CD14-positive monocyte (primary cell): ENCODE data around the gene RNU6-9. TPM values are rescaled to one million over a fixed set of nuclear protein-coding genes. Genes with fewer than 3 reads are reported as not detected.

ENCODE experiments used
- DNase-seq, 3 donors: peaks; one replicate each; pipeline ENCODE4 v3.0.0-alpha.2; 2011 to 2022
- H2AFZ ChIP-seq: 2 replicates; pipeline ENCODE4 v1.6.0; 2012; ENCODE audit warnings: mild to moderate bottlenecking, low read depth, low read length, inconsistent platforms; ENCODE audit not compliant: insufficient read depth, poor library complexity, severe bottlenecking
- H3K27ac ChIP-seq, 2 donors: 1 replicate in 1 of 2; 2 replicates in 1 of 2; pipeline ENCODE4 v1.5.1; 2012 to 2013; ENCODE audit warnings: low read length in 2 of 2, control low read depth in 1 of 2, inconsistent platforms in 1 of 2, low read depth in 1 of 2, mild to moderate bottlenecking in 1 of 2
- H3K27me3 ChIP-seq, 2 donors: one replicate each; pipeline versions ENCODE4 v1.6.0 to v1.6.1; 2011 to 2013; ENCODE audit warnings: low read length in 2 of 2; ENCODE audit not compliant: control insufficient read depth in 2 of 2, insufficient read depth in 2 of 2
- H3K36me3 ChIP-seq, 2 donors: replicated peaks in 1 of 2; 1 replicate in 1 of 2; 2 replicates in 1 of 2; pipeline versions ENCODE4 v1.5.1 to v1.6.1; 2012 to 2013; ENCODE audit warnings: low read length in 2 of 2, control low read depth in 1 of 2, inconsistent platforms in 1 of 2, mild to moderate bottlenecking in 1 of 2; ENCODE audit not compliant: insufficient read depth in 2 of 2, control insufficient read depth in 1 of 2
- H3K4me1 ChIP-seq, 2 donors: 1 replicate in 1 of 2; 2 replicates in 1 of 2; pipeline versions ENCODE4 v1.5.1 to v1.6.1; 2012 to 2013; ENCODE audit warnings: low read length in 2 of 2, control low read depth in 1 of 2, inconsistent platforms in 1 of 2, mild to moderate bottlenecking in 1 of 2, moderate library complexity in 1 of 2; ENCODE audit not compliant: insufficient read depth in 2 of 2, control insufficient read depth in 1 of 2
- H3K4me2 ChIP-seq: replicated peaks from 2 replicates; pipeline ENCODE3; 2012; ENCODE audit warnings: low read length, moderate library complexity, mild to moderate bottlenecking; ENCODE audit not compliant: poor library complexity, severe bottlenecking; ENCODE audit errors: extremely low read depth
- H3K4me3 ChIP-seq, 3 experiments: fragments of 200-600 bp in 1 of 3; sonication (generic) in 1 of 3; replicated peaks in 1 of 3; 1 replicate in 2 of 3; 2 replicates in 1 of 3; pipeline ENCODE4 v1.5.1; 2011 to 2013; ENCODE audit warnings: low read length in 3 of 3, mild to moderate bottlenecking in 3 of 3, control low read depth in 2 of 3, low read depth in 2 of 3, inconsistent platforms in 1 of 3, moderate library complexity in 1 of 3
- H3K79me2 ChIP-seq: 2 replicates; pipeline ENCODE4 v1.6.0; 2012; ENCODE audit warnings: mild to moderate bottlenecking, control low read depth, inconsistent platforms, low read length, moderate library complexity; ENCODE audit not compliant: insufficient read depth
- H3K9ac ChIP-seq: 2 replicates; pipeline ENCODE4 v1.6.0; 2017; ENCODE audit warnings: low read length, mild to moderate bottlenecking; ENCODE audit not compliant: insufficient read depth, poor library complexity, severe bottlenecking
- H3K9me3 ChIP-seq, 2 donors: replicated peaks in 1 of 2; 1 replicate in 1 of 2; 2 replicates in 1 of 2; pipeline versions ENCODE4 v1.5.1 to v1.6.1; 2012 to 2013; ENCODE audit warnings: low read length in 2 of 2, control low read depth in 1 of 2; ENCODE audit not compliant: control insufficient read depth in 1 of 2, insufficient read depth in 1 of 2
- H4K20me1 ChIP-seq: 2 replicates; pipeline ENCODE4 v1.6.0; 2012; ENCODE audit warnings: mild to moderate bottlenecking, low read length, control low read depth, moderate library complexity; ENCODE audit not compliant: insufficient read depth
- H3K27ac Mint-ChIP-seq, 7 donors: one replicate each; pipeline ENCODE4 v1.8.0; 2020; ENCODE audit warnings: mild to moderate bottlenecking in 7 of 7, mixed read lengths in 7 of 7, moderate library complexity in 6 of 7, inconsistent platforms in 2 of 7
- H3K27me3 Mint-ChIP-seq, 3 donors: one replicate each; pipeline ENCODE4 v1.8.0; 2021 to 2022; ENCODE audit warnings: low read depth in 3 of 3, mild to moderate bottlenecking in 3 of 3, mixed read lengths in 3 of 3, moderate library complexity in 3 of 3, inconsistent platforms in 1 of 3
- H3K36me3 Mint-ChIP-seq, 2 donors: one replicate each; pipeline ENCODE4 v1.8.0; 2020; ENCODE audit warnings: mixed read lengths in 2 of 2, inconsistent platforms in 1 of 2, mild to moderate bottlenecking in 1 of 2
- H3K4me1 Mint-ChIP-seq: one replicate; pipeline ENCODE4 v1.8.0; 2020; ENCODE audit warnings: mild to moderate bottlenecking, mixed read lengths
- H3K4me3 Mint-ChIP-seq, 2 donors: one replicate each; pipeline ENCODE4 v1.8.0; 2020; ENCODE audit warnings: mild to moderate bottlenecking in 2 of 2, mixed read lengths in 2 of 2, moderate library complexity in 1 of 2
- H3K9me3 Mint-ChIP-seq, 7 donors: one replicate each; pipeline ENCODE4 v1.8.0; 2020 to 2022; ENCODE audit warnings: mixed read lengths in 7 of 7, mild to moderate bottlenecking in 6 of 7, moderate library complexity in 6 of 7, inconsistent platforms in 2 of 7
- WGBS: methylation state at CpG from one replicate; pipeline ENCODE4 v1.1.5; 2013; ENCODE audit warnings: missing lambda C conversion rate; ENCODE audit not compliant: insufficient coverage; 5-methylcytosine and 5-hydroxymethylcytosine counted together
- intact Hi-C, 2 donors: fragments of 100-400 bp; cut with micrococcal nuclease; formaldehyde crosslinking; loops; one replicate each; pipeline versions ENCODE4 v1.15.0 to v1.15.1; 2023
- polyA plus RNA-seq, 3 donors: library from polyadenylated mRNA; depleted of rRNA in 1 of 3; unstranded in 2 of 3; stranded (reverse) in 1 of 3; fragments of 300-500 nt in 2 of 3; fragments of >200 nt in 1 of 3; fragmentation: Illumina TruSeq in 2 of 3; gene quantifications; 1 replicate in 2 of 3; 2 replicates in 1 of 3; pipeline ENCODE4 v1.2.3, GENCODE V29; 2012 to 2021
- TF ChIP-seq, protein P1 (sequence below): fragments of 200-600 bp; IDR thresholded peaks from one replicate; pipeline ENCODE4 v1.8.0; 2022; ENCODE audit warnings: antibody characterized with exemption, mild to moderate bottlenecking

Gene RNU6-9
- polyA plus RNA-seq, 3 donors: not detected

DNA sequence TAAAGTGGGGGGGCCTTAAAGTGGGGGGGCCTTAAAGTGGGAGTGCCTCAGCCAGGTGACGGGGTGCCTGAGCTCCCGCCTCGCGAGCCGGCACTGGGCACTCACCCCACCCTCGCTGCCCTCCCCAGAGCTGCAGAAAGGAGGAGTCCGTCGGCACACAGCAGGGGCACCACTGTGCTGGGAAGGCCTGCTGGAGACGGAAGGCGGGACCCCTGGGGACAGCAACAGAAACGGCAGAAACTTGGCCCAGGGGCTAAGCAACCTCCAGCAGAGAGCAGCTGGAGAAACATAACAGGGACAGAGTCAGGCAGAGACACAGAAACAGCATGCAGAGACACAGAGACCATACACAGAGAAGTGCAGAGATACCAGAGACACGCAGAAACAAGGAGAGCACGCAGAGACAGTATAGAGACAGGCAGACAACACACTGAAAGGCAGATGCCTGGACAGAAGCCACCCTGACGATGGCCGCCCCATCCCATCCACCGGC lies 25.9 kb upstream of the RNU6-9 start:
- no peak overlapping the region for H3K4me2 ChIP-seq
- no peak overlapping the region for H3K4me3 ChIP-seq
- peaks cover 29 to 44% of the 10 kb centered on the region in 2 donors for H3K36me3 Mint-ChIP-seq
- H3K79me2 ChIP-seq: no peaks in the 10 kb centered on the region
- H3K4me3 Mint-ChIP-seq: no peak overlapping the region
- H3K4me1 ChIP-seq: peaks cover 24 to 25% of the 10 kb centered on the region in 2 donors
- H3K9ac ChIP-seq: no peak overlapping the region
- TF ChIP-seq, protein P1, sequence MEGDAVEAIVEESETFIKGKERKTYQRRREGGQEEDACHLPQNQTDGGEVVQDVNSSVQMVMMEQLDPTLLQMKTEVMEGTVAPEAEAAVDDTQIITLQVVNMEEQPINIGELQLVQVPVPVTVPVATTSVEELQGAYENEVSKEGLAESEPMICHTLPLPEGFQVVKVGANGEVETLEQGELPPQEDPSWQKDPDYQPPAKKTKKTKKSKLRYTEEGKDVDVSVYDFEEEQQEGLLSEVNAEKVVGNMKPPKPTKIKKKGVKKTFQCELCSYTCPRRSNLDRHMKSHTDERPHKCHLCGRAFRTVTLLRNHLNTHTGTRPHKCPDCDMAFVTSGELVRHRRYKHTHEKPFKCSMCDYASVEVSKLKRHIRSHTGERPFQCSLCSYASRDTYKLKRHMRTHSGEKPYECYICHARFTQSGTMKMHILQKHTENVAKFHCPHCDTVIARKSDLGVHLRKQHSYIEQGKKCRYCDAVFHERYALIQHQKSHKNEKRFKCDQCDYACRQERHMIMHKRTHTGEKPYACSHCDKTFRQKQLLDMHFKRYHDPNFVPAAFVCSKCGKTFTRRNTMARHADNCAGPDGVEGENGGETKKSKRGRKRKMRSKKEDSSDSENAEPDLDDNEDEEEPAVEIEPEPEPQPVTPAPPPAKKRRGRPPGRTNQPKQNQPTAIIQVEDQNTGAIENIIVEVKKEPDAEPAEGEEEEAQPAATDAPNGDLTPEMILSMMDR: no peak
- no peak overlapping the region for H2AFZ ChIP-seq
- peaks cover 19% of the 10 kb centered on the region for H3K4me1 Mint-ChIP-seq
- peaks cover 0 to 2% (median 0%) of the 10 kb centered on the region in 7 donors for H3K9me3 Mint-ChIP-seq
- 91% methylated on average over 16 of the region's 16 CpGs for WGBS
- no peak for DNase-seq
- peaks cover 72% of the 10 kb centered on the region for H4K20me1 ChIP-seq
- H3K27me3 ChIP-seq: peaks cover 0 to 11% of the 10 kb centered on the region in 2 donors
- H3K27me3 Mint-ChIP-seq: peaks cover 0 to 5% (median 2%) of the 10 kb centered on the region in 3 donors
- intact Hi-C loops: loop anchor here in 1 of 2 donors (10.0 kb wide), 1 partner anchor 377 kb away; the partner anchor contains the start of genes ATP5F1D and MIDN
- no peak overlapping the region for H3K27ac Mint-ChIP-seq
- peaks cover 10 to 18% of the 10 kb centered on the region in 2 donors for H3K36me3 ChIP-seq
- H3K9me3 ChIP-seq: no peaks in the 10 kb centered on the region
- H3K27ac ChIP-seq: no peak overlapping the region

DNA sequence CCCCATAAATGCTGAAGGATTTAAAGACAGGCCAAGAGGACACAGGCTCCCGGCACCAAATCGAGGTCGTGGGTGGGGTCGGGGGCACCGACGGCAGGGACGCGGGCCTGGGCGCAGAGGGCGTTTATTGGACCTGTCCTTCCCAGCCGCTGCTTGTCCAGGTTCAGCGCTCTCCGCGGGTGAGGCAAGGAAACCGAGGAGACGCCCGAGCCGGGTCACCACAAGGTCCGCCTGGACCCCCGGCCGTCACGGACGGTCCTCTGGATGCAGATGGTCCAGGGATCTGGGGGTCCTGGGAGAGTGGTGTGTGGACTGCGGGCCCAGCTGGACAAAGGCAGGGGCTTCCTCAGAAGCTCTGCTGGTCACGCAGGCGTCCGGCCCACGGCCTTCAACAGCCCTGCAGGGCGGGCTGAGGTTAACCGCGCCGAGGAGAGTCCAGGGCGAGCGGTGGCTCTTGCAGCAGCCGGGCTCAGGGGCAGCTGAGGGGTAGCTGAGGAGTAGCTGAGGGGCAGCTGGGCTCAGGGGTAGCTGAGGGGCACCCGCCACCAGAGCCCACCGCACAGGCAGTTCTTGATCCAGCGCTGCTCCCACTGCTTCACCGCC lies 25.3 kb upstream of the RNU6-9 start:
- H3K4me2 ChIP-seq: no peak overlapping the region
- WGBS: 93% methylated on average over 36 of the region's 39 CpGs
- Mint-ChIP-seq H3K9me3 (peaks cover 0 to 2% (median 0%) of the 10 kb centered on the region in 7 donors), H3K27ac (no peak overlapping the region), H3K27me3 (peaks cover 0 to 5% (median 2%) of the 10 kb centered on the region in 3 donors), H3K4me3 (no peak overlapping the region), H3K4me1 (peaks cover 17% of the 10 kb centered on the region), H3K36me3 (peaks cover 29 to 44% of the 10 kb centered on the region in 2 donors)
- peaks cover 10 to 18% of the 10 kb centered on the region in 2 donors for H3K36me3 ChIP-seq
- no peaks in the 10 kb centered on the region for H3K9me3 ChIP-seq
- H3K4me1 ChIP-seq: peaks cover 21 to 23% of the 10 kb centered on the region in 2 donors
- H3K4me3 ChIP-seq: no peak overlapping the region
- DNase-seq: no peak
- H3K27me3 ChIP-seq: peaks cover 0 to 11% of the 10 kb centered on the region in 2 donors
- TF ChIP-seq, protein P1: no peak
- no peaks in the 10 kb centered on the region for H3K79me2 ChIP-seq
- no peak overlapping the region for H2AFZ ChIP-seq
- intact Hi-C loops: loop anchor here in 1 of 2 donors (10.0 kb wide), 1 partner anchor 377 kb away; the partner anchor contains the start of genes ATP5F1D and MIDN
- peaks cover 66% of the 10 kb centered on the region for H4K20me1 ChIP-seq
- no peak overlapping the region for H3K27ac ChIP-seq
- no peak overlapping the region for H3K9ac ChIP-seq
